GM19324 (cell line): ENCODE results near the gene NUAK2.

ENCODE experiments used
- ATAC-seq: cut with Tn5 transposase; IDR thresholded peaks from one replicate; pipeline ENCODE4 v1.9.1; 2021; ENCODE audit warnings: mild to moderate bottlenecking, moderate library complexity; ENCODE audit not compliant: unreplicated experiment, low FRiP score

NUAK2 gene

DNA sequence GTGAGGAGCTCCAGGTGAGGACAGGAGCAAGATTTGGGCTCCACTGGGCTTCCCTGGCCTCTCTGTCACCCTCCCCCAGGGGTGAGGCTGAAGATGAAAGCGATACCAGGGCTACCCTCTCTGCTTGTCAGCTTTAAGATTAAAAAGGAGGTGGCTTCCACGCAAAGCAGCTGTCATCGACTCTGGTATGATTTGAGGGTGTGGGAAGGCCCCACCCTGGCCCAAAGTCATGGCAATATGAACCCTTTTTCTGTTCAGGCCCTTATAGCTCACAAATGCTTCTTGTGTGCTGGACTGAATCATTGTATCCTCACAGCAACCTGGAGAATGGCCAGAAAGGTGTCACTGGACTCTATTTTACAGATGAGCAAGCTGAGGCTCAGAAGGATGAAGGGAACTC, 41.6 kb downstream of the NUAK2 start:
- no peak for ATAC-seq

DNA sequence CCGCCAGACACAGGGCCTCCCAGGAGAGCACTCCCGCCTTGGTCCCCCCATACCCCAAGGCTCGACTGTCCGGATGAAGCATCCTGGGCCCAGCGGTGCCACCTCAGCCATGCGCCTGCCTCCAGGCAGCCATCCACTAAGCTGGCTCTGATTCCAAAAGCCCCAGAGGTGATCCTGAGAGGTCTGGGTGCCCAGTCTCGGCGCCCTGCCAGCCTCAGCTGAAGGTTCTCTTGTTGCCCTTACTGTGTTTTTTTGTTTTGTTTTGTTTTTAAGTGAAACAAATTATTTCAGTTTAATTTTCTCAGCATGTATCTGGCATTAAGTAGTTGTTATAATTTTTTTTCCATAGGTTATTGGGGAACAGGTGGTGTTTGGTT, 44.9 kb downstream of the NUAK2 start:
- no peak for ATAC-seq

DNA sequence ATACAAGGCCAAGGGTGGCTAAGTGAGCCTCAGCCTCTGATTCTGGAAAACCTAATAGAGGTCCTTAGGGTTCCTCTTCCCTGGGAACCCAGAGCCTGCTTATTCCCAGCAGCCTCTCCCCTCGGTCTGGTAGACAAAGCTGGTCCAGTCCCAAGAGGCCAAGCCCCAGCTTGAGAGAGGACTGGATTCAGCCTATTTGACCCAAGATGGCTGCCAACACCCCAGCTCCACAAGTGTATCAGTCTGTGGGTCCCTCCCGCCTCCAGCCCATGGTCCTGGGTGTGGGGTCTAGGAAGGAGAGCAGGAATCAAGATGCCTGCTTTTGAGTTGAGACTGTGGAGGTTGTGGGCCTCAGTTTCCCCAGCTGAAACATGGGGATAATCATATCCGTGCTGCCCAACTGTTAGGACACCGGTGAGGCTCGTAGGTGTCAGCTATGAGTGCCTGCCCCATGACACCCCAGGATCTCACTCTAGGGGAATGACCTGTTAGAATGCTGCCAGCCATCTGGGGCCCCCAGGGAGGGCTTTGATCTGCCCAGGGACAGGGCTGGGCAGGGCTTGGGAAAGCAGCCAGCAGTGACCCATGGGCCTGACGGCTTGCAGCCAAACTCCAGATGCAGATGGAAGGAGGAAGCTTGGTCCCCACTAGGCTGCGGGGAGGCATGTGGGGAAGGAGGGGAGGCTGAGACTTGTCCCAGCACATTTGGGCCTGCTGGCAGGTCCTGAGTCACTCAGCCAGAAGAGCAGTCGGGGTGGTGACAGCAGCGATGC, 45.4 kb downstream of the NUAK2 start:
- no peak for ATAC-seq

DNA sequence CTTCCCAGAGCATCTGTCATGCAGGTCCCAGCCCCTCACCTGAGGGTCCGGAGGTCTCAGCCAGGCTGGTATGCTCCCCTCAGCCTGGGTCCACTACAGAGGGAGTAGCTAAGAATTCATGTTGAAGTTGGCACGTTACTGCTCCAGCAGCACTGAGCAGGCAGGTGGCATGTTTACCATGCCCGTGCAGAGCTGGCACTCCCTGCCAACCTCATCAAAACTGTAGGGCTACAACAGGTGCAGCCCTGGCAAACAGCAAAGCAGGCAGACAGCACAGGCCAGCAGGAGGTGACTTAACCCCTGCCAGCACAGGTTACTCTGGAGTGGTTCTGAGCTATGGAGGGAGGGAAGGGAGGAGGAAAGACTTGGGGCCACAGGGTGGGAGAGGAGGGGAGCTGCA, 46.4 kb downstream of the NUAK2 start:
- ATAC-seq = no peak

DNA sequence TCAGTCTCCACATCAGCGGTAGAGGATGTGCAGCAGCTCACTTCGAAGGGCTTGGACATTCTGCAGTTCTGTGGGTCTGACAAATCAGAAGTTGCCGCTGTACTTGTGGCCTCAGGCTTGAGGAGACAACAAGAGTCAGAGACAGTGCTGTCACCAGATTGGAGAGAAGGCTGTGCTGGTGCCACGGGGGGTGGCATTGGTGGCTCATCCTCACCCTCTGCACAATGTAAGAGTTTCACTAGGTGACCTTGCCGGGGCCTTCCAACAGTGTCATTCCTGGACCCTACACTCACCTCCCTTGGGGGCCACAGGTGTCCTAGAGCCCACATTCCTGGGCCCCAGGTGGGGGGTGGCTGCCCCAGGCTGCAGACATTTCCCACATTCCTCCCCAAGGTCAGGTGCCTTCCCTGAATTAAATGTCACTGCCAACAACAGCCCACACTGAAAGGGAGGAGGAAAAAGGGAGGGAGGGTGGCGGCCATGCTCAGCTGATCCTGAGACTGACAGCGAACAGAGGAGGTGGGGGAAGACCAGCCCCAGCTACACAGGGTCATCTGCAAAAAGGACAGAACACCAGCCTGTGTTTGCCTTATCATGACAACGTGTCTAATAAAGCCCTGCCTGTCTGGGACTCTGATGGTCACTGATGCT, 47.4 kb downstream of the NUAK2 start:
- ATAC-seq = no peak

DNA sequence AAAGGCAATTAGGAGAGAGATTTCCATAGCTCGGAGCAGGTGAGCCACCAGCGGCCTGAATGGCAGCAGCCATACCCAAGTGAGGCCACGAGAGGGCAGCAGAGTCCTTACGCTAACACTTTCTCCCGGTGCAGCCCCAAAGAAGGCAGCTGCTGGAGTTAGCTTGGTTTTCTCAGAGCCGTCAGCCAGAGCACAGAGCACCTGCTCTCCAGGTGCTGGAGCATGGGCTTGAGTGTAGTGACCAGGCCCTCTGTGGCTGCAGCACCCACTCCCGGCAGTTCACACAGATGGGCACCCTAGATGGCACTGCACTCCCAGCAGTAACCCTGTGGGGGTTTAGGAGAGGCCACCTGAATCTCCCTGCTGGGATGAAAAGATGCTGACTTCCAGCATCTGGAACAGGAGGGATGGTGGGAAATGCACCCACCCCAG, 48.0 kb downstream of the NUAK2 start:
- no peak for ATAC-seq

DNA sequence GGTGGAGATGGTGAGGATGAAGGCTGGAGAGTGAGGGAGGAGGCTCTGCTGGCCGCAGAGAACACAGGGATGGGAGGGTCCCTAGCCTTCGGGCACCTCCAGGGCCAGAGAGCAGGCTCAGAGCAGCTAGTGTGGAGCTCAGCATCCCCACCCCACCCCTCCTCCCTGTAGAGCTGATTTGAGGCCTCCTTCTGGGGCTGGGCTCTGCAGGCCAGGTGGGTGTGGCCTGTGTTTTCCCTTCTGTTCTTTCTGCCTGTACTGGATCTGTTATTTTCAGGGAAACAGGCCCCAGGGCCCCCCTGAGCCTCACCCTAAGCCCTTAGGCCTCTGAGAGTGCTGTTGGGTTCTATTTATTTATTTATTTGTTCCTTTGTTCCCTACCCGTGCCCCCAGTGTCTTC, 49.0 kb downstream of the NUAK2 start:
- no peak for ATAC-seq

DNA sequence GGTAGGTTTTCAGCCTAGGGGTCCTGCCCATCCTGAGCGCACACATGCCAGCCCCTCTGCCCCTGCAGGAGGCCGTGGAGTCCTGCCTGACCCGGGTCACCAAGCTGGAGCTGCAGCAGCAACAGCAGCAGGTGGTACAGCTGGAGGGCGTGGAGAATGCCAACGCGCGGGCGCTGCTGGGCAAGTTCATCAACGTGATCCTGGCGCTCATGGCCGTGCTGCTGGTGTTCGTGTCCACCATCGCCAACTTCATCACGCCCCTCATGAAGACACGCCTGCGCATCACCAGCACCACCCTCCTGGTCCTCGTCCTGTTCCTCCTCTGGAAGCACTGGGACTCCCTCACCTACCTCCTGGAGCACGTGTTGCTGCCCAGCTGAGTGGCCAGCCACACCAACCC, 49.8 kb downstream of the NUAK2 start:
- ATAC-seq = no peak

DNA sequence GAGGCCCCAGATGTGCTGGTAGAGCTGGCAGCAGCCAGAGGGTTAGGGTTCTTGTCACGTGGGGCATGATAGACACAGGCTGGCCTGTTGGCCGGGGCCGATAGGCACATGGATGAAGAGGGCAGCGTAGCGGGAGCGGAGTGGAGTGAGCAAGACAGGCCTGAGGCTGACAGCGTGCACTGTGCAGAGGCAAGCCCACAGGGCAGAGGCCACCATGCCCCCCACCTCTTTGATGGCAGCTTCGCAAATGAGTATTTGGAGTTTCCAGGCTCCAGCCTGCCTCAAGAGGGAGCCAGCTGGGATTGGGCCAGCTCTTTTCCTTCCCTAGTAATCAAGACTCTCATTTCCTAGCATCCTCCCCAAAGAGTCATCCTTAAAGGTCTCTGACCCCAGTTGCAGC, 50.3 kb downstream of the NUAK2 start:
- ATAC-seq = no peak

DNA sequence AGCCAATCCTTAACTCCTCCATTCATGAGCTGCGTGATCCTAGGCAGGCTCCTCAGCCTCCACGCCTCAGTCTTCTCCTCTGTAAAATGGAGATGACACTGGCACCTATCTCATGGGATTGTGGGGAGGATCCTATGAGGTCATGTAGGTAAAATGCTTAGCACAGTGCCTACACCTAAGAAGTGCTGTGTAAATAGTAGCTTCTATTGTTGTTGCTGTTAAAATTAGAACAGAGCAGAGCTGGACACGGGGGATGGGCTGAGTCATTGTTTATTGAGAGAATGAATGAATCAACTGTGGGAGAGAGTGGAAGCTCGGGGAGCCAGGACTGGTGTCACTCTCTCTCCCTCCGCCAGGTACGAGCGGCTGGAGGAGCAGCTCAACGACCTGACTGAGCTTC, 50.8 kb downstream of the NUAK2 start:
- no peak for ATAC-seq

DNA sequence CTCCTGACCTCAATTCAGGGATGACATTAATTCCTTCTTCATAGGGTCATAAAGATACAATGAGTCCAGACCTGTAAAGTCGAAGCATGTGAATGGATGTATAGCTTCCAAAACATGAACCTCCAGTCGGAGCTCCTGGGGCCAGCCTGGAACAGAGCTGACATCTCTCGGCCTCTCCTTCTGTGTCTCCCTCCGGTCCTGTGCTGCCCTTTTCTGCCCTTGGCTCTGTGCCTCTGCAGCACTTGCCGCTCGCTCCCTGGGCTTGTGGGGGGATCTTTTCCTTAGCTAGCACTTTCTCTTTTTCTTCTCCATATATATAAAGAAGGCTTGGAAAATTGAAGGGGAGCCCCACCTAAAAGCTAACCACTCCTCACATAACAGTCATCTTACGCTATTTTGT, 51.3 kb downstream of the NUAK2 start:
- no peak for ATAC-seq

DNA sequence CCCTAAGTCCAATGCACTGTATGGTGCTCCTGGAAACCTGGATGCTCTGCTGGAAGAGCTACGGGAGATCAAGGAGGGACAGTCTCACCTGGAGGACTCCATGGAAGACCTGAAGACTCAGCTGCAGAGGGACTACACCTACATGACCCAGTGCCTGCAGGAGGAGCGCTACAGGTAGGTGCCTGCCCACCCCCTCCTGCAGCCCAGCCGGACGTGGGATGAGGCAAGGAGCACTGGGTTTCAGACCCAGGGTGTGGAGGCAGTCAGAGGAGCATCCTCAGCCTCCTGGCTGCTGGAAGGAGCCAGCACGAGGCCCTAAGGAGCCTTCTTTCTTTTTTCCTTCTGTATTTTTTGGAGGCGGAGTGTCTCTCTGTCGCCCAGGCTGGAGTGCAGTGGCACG, 51.8 kb downstream of the NUAK2 start:
- no peak for ATAC-seq

DNA sequence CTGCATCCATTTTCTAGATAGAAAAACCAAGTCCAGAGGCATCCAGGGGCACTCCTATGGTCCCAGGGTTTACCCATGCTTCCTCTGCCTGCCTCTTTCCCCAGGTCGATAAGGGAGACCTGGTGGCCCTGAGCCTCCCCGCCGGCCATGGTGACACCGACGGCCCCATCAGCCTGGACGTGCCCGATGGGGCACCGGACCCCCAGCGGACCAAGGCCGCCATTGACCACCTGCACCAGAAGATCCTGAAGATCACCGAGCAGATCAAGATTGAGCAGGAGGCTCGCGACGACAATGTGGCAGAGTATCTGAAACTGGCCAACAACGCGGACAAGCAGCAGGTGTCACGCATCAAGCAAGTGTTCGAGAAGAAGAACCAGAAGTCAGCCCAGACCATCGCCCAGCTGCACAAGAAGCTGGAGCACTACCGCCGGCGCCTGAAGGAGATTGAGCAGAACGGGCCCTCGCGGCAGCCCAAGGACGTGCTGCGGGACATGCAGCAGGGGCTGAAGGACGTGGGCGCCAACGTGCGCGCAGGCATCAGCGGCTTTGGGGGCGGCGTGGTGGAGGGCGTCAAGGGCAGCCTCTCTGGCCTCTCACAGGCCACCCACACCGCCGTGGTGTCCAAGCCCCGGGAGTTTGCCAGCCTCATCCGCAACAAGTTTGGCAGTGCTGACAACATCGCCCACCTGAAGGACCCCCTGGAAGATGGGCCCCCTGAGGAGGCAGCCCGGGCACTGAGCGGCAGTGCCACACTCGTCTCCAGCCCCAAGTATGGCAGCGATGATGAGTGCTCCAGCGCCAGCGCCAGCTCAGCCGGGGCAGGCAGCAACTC, 52.5 kb downstream of the NUAK2 start:
- no peak for ATAC-seq

DNA sequence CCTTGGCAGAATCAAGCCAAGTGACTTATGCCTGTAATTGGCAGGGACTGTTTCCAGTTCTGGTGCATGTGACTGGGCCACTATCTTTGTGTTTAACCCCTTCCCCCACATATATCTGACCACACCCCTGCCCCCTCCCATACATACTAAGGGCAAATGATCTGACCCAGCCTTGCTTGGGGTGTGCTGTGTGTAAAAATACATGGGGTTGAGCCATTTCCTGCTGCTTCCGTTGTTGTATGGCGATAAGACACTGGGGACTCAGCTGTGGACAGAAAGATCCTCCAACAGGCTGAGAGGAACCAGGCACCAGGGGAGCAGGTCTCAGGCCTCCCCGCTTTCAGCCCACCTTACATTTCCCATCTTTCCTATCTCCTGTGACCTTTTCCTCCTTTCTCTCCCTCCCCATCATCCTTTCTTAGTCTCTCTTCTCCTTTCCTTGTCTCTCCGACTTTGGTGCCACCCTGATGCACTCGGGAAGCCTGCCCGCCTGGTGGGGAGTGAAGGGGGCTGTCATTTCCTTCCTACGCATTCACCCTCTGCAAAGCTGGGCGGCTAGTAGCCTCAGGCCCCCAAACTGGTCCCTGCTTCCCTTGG, 54.1 kb downstream of the NUAK2 start:
- no peak for ATAC-seq

DNA sequence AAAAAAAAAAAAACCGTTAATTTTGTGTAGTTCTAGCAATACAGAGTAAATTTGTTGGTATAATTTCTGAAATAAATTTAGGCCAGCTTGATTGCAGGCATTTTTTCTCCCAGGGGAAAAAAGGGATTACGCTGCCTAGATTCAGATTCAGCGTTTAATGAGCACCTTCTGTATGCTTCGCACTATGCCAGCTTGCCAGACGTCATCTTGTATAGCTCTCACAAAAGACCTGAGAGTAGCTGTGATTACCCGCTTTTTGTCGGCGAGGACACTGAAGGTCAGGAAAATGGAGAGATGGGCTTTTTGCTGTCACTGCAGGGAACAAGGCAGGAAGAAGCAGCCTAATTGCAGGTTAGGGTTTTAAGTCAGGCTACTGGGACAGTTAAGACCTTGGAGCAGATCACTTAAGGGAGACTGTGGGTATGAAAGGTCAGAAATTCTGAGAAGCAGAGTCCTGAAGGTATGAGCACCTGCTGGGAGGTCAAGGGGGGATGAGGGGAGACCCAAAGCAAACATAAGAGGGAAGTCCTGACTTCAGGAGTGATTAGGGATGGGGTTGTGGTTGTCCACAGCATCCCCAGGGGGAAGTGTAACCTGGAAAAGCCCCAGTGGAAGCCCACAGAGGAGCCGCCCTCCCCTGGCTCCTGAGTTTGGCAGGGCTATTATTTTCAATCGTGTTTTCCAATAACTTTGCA, 54.8 kb downstream of the NUAK2 start:
- no peak for ATAC-seq

DNA sequence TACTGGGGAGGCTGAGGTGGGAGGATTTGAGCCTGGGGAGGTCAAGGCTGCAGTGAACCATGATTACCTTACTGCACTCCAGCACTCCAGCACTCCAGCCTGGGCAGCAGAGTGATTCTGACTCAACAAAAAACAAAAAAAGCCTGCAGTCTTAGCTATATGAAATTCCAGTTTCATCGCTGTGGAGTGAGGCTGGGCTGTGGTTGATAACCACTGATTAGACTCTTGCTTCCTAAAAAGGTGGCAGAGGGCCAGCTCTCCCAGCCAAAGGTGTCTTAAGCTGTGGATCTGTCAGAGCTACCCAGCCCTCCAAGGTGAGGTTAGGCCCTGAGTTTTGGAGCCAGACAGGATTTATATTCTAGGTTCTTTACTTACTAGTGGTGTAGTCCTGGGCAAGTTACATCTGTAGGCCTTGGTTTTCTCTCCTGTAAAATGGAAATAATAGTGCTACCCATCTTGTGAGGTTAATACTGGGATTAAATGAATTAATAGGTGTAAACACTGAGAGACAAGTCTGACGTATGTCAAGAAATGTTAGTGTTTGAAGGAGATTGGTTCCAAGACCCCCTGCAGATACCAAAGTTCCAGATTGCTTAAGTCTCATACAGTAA, 57.9 kb downstream of the NUAK2 start:
- no peak for ATAC-seq

DNA sequence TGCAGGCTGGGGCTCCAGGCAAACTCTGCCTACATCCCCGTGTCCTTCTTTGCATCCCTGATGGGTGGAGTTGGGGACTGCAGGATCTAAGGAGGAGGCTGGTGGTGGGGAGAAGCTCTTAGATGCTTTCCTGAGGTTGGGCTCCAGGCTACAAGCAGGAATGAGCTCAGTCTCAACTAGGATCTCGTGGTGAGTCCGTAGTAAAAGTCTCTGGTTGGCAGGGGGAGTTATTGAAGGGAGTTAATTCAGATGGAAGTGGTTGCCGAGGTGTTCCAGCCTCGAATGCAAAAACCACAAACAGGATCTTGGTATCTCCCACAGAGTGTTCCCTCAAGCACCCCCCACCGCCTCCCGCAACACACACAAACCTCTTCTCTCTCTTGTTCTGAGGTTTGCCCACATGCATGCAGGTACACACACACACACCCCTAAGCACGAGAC, 58.8 kb downstream of the NUAK2 start:
- ATAC-seq = no peak

DNA sequence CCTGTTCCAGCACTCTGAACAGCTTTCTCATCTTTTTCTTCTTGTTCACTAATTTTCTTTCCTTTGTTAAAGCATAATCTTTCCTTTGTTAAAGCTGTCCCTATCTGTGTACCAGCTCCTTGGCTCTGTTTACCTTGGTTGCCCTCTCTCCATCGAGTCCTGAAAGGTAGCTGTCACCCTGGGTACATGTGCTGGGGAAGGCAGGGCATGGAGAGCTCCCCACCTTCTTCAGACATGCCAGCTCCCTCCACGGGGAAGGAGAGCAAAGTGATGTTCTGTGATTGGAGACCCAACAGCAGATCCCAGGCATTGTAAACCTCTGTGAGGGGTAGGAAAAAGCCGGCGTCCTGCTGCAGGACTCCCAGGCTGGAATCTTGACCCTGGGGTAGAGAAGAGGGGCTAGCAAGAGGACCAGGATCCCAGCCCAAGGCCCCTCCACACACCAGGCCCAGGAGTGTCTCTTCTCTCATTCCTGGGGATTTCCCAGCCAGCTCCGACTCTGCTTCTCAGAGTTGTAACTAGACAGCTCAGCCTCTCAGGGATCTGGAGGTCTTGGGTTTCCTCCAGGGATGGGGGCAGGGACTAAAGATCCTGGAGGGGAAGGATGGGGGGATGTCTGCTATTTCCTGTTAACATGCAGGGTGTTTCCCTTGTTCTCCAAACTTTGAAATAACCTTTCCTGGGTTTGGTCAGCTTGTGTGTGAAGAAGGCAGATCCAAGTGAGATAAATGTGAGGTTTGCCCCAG, 59.4 kb downstream of the NUAK2 start:
- no peak for ATAC-seq

DNA sequence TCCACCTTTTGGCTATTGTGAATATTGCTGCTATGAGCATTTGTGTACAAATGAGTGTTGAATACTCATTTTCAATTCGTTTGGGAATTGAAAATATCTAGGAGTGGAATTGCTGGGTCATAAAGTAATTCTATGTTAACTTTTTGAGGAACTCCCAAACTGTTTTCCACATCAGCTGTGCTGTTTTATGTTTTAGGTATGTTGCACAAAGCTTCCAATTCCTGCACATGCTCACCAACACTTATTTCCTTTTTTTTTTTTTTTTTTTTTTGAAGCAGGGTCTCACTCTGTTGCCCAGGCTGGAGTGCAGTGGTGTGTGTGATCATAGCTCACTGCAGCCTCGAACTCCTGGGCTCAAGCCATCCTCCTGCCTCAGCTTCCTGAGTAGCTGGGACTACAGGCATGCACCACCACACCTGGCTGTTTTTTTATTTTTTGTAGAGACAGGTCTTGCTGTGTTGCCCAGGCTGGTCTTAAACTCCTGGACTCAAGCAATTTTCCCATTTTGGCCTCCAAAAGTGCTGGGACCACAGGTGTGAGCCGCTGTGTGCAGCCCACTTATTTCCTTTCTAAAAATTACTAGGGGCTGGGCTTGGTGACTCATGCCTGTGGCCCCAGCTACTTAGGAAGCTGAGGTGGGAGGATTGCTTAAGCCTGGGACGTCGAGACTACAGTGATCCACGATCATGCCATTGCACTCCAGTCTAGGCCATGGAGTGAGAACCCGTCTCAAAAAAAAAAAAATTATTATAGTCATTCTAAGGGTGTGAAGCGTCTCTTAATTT, 60.4 kb downstream of the NUAK2 start:
- ATAC-seq = no peak
